HCT116 (cell line): ENCODE data around the gene GRHL3. TPM values are rescaled to one million over a fixed set of nuclear protein-coding genes. Genes with fewer than 3 reads are reported as not detected.

Experiments used
- ATAC-seq: fragments of 200-7000 bp; cut with Tn5 transposase; 2 replicates; pipeline ENCODE4 v1.9.1; 2020; ENCODE audit warnings: mild to moderate bottlenecking, moderate library complexity
- BruUV-seq: library from RNA; stranded (reverse); fragments of 400-500 nt; replicated peaks from 2 replicates; lab custom pipeline; 2021; lab: Mats Ljungman, UMichigan
- CTCF ChIA-PET: fragments of 300-600 bp; sonication (Branson Sonifier 250); formaldehyde crosslinking; loops from one replicate; lab custom pipeline; 2021; ENCODE audit warnings: antibody characterized with exemption; lab: Charles Lee
- POLR2A ChIA-PET: fragments of 300-600, 350-600 bp; sonication (Branson Sonifier 250); formaldehyde crosslinking; loops from one replicate; lab custom pipeline; 2021; ENCODE audit warnings: antibody characterized with exemption; lab: Charles Lee
- RAD21 ChIA-PET, 2 experiments: fragments of 300-600 bp; sonication (Branson Sonifier 250); formaldehyde crosslinking; loops; one replicate each; lab custom pipeline; 2023; ENCODE audit warnings: low total read pairs in 2 of 2; ENCODE audit not compliant: uncharacterized antibody in 2 of 2, unreplicated experiment in 2 of 2, low non-redundant PET in 1 of 2; lab: Charles Lee
- DNase-seq: peaks from one replicate; pipeline ENCODE4 v3.0.0-alpha.2; 2010; ENCODE audit warnings: low read depth, low spot score
- H2AFZ ChIP-seq: fragments of 200-600 bp; shearing (Covaris generic), sonication (generic); 2 replicates; pipeline ENCODE4 v1.6.1; 2017; ENCODE audit warnings: low read depth, mixed run types, mixed read lengths, antibody characterized with exemption, low read length; ENCODE audit not compliant: poor library complexity, severe bottlenecking
- H3K27ac ChIP-seq: 2 replicates; pipeline ENCODE4 v1.5.1; 2012; ENCODE audit warnings: low read depth, low read length
- H3K27me3 ChIP-seq: fragments of 200-600 bp; sonication (generic); 2 replicates; pipeline ENCODE4 v1.6.1; 2016; ENCODE audit warnings: mixed run types, low read length, mixed read lengths; ENCODE audit not compliant: insufficient read depth
- H3K36me3 ChIP-seq, 2 experiments: fragments of 200-500 bp in 1 of 2; fragments of 200-600 bp in 1 of 2; sonication (Bioruptor generic) in 1 of 2; sonication (generic) in 1 of 2; 2 replicates each; pipeline versions ENCODE4 v1.5.1 to v1.6.1; 2014 to 2016; ENCODE audit warnings: low read length in 2 of 2, inconsistent platforms in 1 of 2, mixed read lengths in 1 of 2, mixed run types in 1 of 2; ENCODE audit not compliant: insufficient read depth in 2 of 2, control insufficient read depth in 1 of 2
- H3K4me1 ChIP-seq, 2 experiments: fragments of 200-600 bp in 1 of 2; sonication (generic) in 1 of 2; 2 replicates each; pipeline versions ENCODE4 v1.5.1 to v1.6.1; 2012 to 2017; ENCODE audit warnings: low read length in 2 of 2, inconsistent platforms in 1 of 2, mild to moderate bottlenecking in 1 of 2, mixed read lengths in 1 of 2, mixed run types in 1 of 2, moderate library complexity in 1 of 2; ENCODE audit not compliant: insufficient read depth in 2 of 2, control insufficient read depth in 1 of 2
- H3K4me2 ChIP-seq: fragments of 200-600 bp; sonication (generic); 2 replicates; pipeline ENCODE4 v1.6.1; 2017; ENCODE audit warnings: mixed run types, low read length, mixed read lengths
- H3K4me3 ChIP-seq, 2 experiments: fragments of 200-600 bp in 1 of 2; sonication (generic) in 1 of 2; replicated peaks in 1 of 2; 2 replicates each; pipeline ENCODE4 v1.5.1; 2011 to 2016; ENCODE audit warnings: low read length in 2 of 2, control low read depth in 1 of 2, low read depth in 1 of 2, mild to moderate bottlenecking in 1 of 2, mixed read lengths in 1 of 2, mixed run types in 1 of 2
- H3K79me2 ChIP-seq: fragments of 200-600 bp; sonication (generic); 2 replicates; pipeline ENCODE4 v1.6.1; 2017; ENCODE audit warnings: mild to moderate bottlenecking, mixed run types, low read length, moderate library complexity, mixed read lengths; ENCODE audit not compliant: insufficient read depth
- H3K9ac ChIP-seq: fragments of 200-600 bp; sonication (generic); 2 replicates; pipeline ENCODE4 v1.6.1; 2016; ENCODE audit warnings: low read length, mixed read lengths
- H3K9me2 ChIP-seq: fragments of 200-600 bp; sonication (generic), shearing (Covaris generic); 2 replicates; pipeline ENCODE4 v1.6.1; 2017; ENCODE audit warnings: mixed run types, mild to moderate bottlenecking, moderate library complexity; ENCODE audit not compliant: insufficient read depth
- H3K9me3 ChIP-seq, 2 experiments: fragments of 200-500 bp in 1 of 2; fragments of 200-600 bp in 1 of 2; sonication (Bioruptor generic) in 1 of 2; sonication (generic) in 1 of 2; 2 replicates each; pipeline ENCODE4 v1.6.1; 2014 to 2017; ENCODE audit warnings: low read length in 2 of 2, mixed read lengths in 2 of 2, inconsistent platforms in 1 of 2, low read depth in 1 of 2, mild to moderate bottlenecking in 1 of 2, mixed run types in 1 of 2, moderate library complexity in 1 of 2; ENCODE audit not compliant: control insufficient read depth in 1 of 2, insufficient read depth in 1 of 2
- H4K20me1 ChIP-seq: fragments of 200-600 bp; sonication (generic), shearing (Covaris generic); 2 replicates; pipeline ENCODE4 v1.6.1; 2017; ENCODE audit warnings: mixed run types, mild to moderate bottlenecking, moderate library complexity; ENCODE audit not compliant: insufficient read depth
- ATF3 ChIP-seq: IDR thresholded peaks from 2 replicates; pipeline ENCODE4 v1.6.1; 2012
- EZH2 ChIP-seq: fragments of 200-600 bp; sonication (generic); IDR thresholded peaks from 2 replicates; pipeline ENCODE4 v1.6.1; 2017; ENCODE audit warnings: antibody characterized with exemption, mixed run types
- RAD21 ChIP-seq: IDR thresholded peaks from 2 replicates; pipeline ENCODE4 v1.6.1; 2012; ENCODE audit warnings: low read depth, mild to moderate bottlenecking
- SIN3A ChIP-seq: IDR thresholded peaks from 2 replicates; pipeline ENCODE4 v1.6.1; 2012; ENCODE audit warnings: low read depth
- SRF ChIP-seq: IDR thresholded peaks from 2 replicates; pipeline ENCODE4 v1.6.1; 2012; ENCODE audit warnings: low read depth
- TCF7L2 ChIP-seq: IDR thresholded peaks from 2 replicates; pipeline ENCODE4 v1.7.0; 2011; ENCODE audit warnings: borderline replicate concordance, inconsistent platforms; ENCODE audit not compliant: insufficient read depth, insufficient read length; ENCODE audit errors: extremely low read depth
- ZBTB33 ChIP-seq: IDR thresholded peaks from 2 replicates; pipeline ENCODE4 v1.6.1; 2011; ENCODE audit warnings: mild to moderate bottlenecking, low read length, moderate library complexity; ENCODE audit not compliant: insufficient replicate concordance; ENCODE audit errors: extremely low read depth
- ZFX ChIP-seq: fragments of 450-650 bp; IDR thresholded peaks from 2 replicates; pipeline ENCODE4 v1.6.1; 2017
- intact Hi-C: fragments of 100-400 bp; cut with micrococcal nuclease; formaldehyde crosslinking; loops from 2 replicates; pipeline ENCODE4 v1.10.0; 2022
- total RNA-seq: library from RNA; stranded (reverse); gene quantifications from one replicate; pipeline ENCODE4 v1.2.1, GENCODE V29; 2021; ENCODE audit not compliant: unreplicated experiment

GRHL3 gene
- total RNA-seq, 1 experiment from 2014 or later, result 1.0 TPM

GRCh38 chr1:24323281-24323680, 4.1 kb downstream of the GRHL3 start:
- ATAC-seq (no peak), DNase-seq (no peak)
- Histone ChIP-seq H2AFZ (no peak overlapping the region), H3K4me3 (no peak overlapping the region), H3K27ac (no peak overlapping the region), H4K20me1 (no peaks in the 10 kb centered on the region), H3K4me1 (peaks cover 40 to 87% of the 10 kb centered on the region in 2 experiments), H3K4me2 (peak overlapping the region; percentile 92), H3K9me2 (no peaks in the 10 kb centered on the region), H3K27me3 (peaks cover 82% of the 10 kb centered on the region), H3K36me3 (no peaks in the 10 kb centered on the region), H3K9ac (no peak overlapping the region), H3K79me2 (no peaks in the 10 kb centered on the region), H3K9me3 (no peaks in the 10 kb centered on the region)
- TF ChIP-seq RAD21 (peak; percentile 45), ATF3 (no peak)
- ChIA-PET POLR2A (no interaction called here), CTCF (interaction anchor here (0.9 to 1.1 kb wide), 3 partner anchors 120 to 124 kb away, joined by 3 to 4 read pairs (median 3); no protein-coding TSS in a partner anchor), RAD21 (no interaction called here)
- intact Hi-C loops, result loop anchor here (5.0 kb wide), 2 partner anchors 69 to 121 kb away; no protein-coding TSS in a partner anchor
- BruUV-seq, result no TSS peak

GRCh38 chr1:24324903-24325302, 5.7 kb downstream of the GRHL3 start:
- Histone ChIP-seq H3K4me1 (peaks cover 28 to 70% of the 10 kb centered on the region in 2 experiments), H3K79me2 (no peaks in the 10 kb centered on the region), H3K27ac (no peak overlapping the region), H3K36me3 (no peaks in the 10 kb centered on the region), H3K9ac (no peak overlapping the region), H3K4me2 (no peak overlapping the region), H4K20me1 (no peaks in the 10 kb centered on the region), H3K27me3 (peaks cover 78% of the 10 kb centered on the region), H3K9me3 (no peaks in the 10 kb centered on the region), H3K4me3 (no peak overlapping the region), H2AFZ (no peak overlapping the region), H3K9me2 (no peaks in the 10 kb centered on the region)
- no peak for ATAC-seq
- TF ChIP-seq EZH2, result no peak
- TF ChIP-seq ZFX, result no peak
- no peak for TF ChIP-seq ATF3
- no peak for TF ChIP-seq ZBTB33
- TF ChIP-seq TCF7L2, result no peak
- TF ChIP-seq SIN3A, result no peak
- no peak for TF ChIP-seq SRF
- POLR2A ChIA-PET, result no interaction called here
- BruUV-seq, result no TSS peak
- intact Hi-C loops, result loop anchor here (5.0 kb wide), 2 partner anchors 67 to 123 kb away; no protein-coding TSS in a partner anchor
- CTCF ChIA-PET, result no interaction called here
- RAD21 ChIA-PET, result no interaction called here
- no peak for DNase-seq
